ENCODE data around the gene CNIH3.

CNIH3 gene

DNA sequence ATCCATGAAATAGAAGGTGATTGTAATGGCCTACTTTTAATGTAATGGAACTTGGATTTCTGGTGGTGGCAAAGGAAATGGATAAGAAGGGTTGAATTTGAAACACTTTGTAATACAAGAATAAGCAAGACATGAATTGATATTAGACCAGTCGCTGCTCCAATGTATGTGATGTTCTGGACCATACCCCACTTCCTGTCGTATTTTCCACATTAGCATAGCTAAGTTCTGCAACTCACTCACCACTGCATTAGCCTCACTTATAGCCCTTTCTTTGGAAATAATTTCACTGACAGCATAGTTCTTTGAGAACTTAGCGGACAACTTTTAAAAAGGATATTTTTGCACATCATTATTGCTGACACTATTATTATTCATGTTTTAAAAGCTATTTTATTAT, 32.3 kb upstream of the CNIH3 start:
- Histone ChIP-seq H3K4me1 (ENCODE audit: control extremely low read depth in 1 of 4, control insufficient read depth in 4 of 4, insufficient read depth in 4 of 4, low read length in 3 of 4) (no peaks in the 10 kb centered on the region), H3K27ac (ENCODE audit: insufficient read depth in 1 of 2, low read depth in 1 of 2, low read length in 2 of 2, poor library complexity in 1 of 2, severe bottlenecking in 2 of 2) (no peak overlapping the region), H3K4me3 (ENCODE audit: control insufficient read depth in 1 of 7, extremely low read depth in 1 of 7, insufficient read depth in 4 of 7, low read depth in 2 of 7, low read length in 6 of 7) (no peak overlapping the region), H3K36me3 (ENCODE audit: control insufficient read depth in 4 of 4, insufficient read depth in 4 of 4, low read length in 3 of 4) (no peaks in the 10 kb centered on the region), H3K27me3 (replicated peaks in 2 of 5; ENCODE audit: control insufficient read depth in 4 of 5, insufficient read depth in 5 of 5, low read length in 4 of 5) (peaks cover 0 to 3% (median 0%) of the 10 kb centered on the region in 5 experiments), H3K9me3 (ENCODE audit: control extremely low read depth in 1 of 5, control insufficient read depth in 4 of 5, insufficient read depth in 2 of 5, low read depth in 1 of 5, low read length in 4 of 5) (peaks cover 0 to 7% (median under 1%) of the 10 kb centered on the region in 5 experiments)
- DNase-seq: no peak
- WGBS (ENCODE audit: insufficient coverage): 95% methylated on average over 2 of the region's 3 CpGs
- ChIA-PET POLR2A (no interaction called here), CTCF (no interaction called here)

DNA sequence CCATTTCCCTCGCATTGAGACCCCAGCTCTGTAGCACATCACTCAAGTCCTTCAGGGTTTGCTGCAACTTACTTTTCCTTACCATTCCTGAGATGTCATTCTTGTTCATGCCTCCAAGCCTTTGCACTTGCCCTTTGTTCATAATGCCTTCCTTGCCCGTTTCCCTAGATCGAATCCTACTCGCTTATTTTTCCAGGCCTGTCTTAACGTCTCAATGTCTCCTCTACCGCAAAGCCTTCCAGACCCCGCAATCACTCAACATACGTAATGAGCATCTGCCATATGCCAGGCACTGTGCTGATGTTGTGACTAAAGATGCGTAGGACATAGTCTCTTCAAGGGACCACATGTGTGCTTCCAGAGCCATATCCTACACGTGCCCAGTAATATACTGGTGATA, 31.1 kb upstream of the CNIH3 start:
- Histone ChIP-seq H3K9me3 (ENCODE audit: control extremely low read depth in 1 of 5, control insufficient read depth in 4 of 5, insufficient read depth in 2 of 5, low read depth in 1 of 5, low read length in 4 of 5) (peaks cover 2 to 16% (median 4%) of the 10 kb centered on the region in 5 experiments), H3K4me3 (ENCODE audit: control insufficient read depth in 1 of 7, extremely low read depth in 1 of 7, insufficient read depth in 4 of 7, low read depth in 2 of 7, low read length in 6 of 7) (no peak overlapping the region), H3K27ac (ENCODE audit: insufficient read depth in 1 of 2, low read depth in 1 of 2, low read length in 2 of 2, poor library complexity in 1 of 2, severe bottlenecking in 2 of 2) (no peak overlapping the region), H3K4me1 (ENCODE audit: control extremely low read depth in 1 of 4, control insufficient read depth in 4 of 4, insufficient read depth in 4 of 4, low read length in 3 of 4) (no peaks in the 10 kb centered on the region), H3K36me3 (ENCODE audit: control insufficient read depth in 4 of 4, insufficient read depth in 4 of 4, low read length in 3 of 4) (no peaks in the 10 kb centered on the region), H3K27me3 (replicated peaks in 2 of 5; ENCODE audit: control insufficient read depth in 4 of 5, insufficient read depth in 5 of 5, low read length in 4 of 5) (peaks cover 0 to 5% (median 0%) of the 10 kb centered on the region in 5 experiments)
- ChIA-PET POLR2A (no interaction called here), CTCF (no interaction called here)
- 98% methylated on average over 8 of the region's 10 CpGs for WGBS (ENCODE audit: insufficient coverage)
- no peak for DNase-seq

DNA sequence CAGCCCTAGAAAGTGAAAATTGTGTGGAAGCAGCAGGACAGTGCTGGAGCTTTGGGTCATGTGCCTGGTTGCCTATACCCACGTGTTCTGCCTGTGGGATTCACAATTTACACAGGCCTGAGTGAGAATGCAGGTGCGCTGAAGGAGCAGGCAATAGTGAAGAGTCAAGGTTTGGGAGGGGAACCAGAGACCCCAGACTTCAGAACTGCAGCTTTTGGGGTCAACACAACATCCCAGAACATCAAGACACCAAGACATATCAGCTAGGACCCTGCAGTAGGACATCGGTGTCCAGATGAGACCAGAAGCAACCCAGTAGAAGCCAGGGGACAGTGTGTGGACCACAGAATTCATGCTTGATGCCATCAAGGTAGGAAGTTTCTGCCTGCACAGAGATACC, 29.1 kb upstream of the CNIH3 start:
- Histone ChIP-seq H3K4me1 (ENCODE audit: control extremely low read depth in 1 of 4, control insufficient read depth in 4 of 4, insufficient read depth in 4 of 4, low read length in 3 of 4) (peaks cover 0 to 2% (median 0%) of the 10 kb centered on the region in 4 experiments), H3K27ac (ENCODE audit: insufficient read depth in 1 of 2, low read depth in 1 of 2, low read length in 2 of 2, poor library complexity in 1 of 2, severe bottlenecking in 2 of 2) (no peak overlapping the region), H3K4me3 (ENCODE audit: control insufficient read depth in 1 of 7, extremely low read depth in 1 of 7, insufficient read depth in 4 of 7, low read depth in 2 of 7, low read length in 6 of 7) (no peak overlapping the region), H3K36me3 (ENCODE audit: control insufficient read depth in 4 of 4, insufficient read depth in 4 of 4, low read length in 3 of 4) (no peaks in the 10 kb centered on the region), H3K9me3 (ENCODE audit: control extremely low read depth in 1 of 5, control insufficient read depth in 4 of 5, insufficient read depth in 2 of 5, low read depth in 1 of 5, low read length in 4 of 5) (peaks cover 2 to 16% (median 4%) of the 10 kb centered on the region in 5 experiments), H3K27me3 (replicated peaks in 2 of 5; ENCODE audit: control insufficient read depth in 4 of 5, insufficient read depth in 5 of 5, low read length in 4 of 5) (peaks cover 0 to 3% (median 0%) of the 10 kb centered on the region in 5 experiments)
- POLR2A ChIA-PET: no interaction called here
- DNase-seq: no peak
- CTCF ChIA-PET: no interaction called here
- 93% methylated on average over 3 of the region's 3 CpGs for whole genome bisulfite sequencing (ENCODE audit: insufficient coverage)

DNA sequence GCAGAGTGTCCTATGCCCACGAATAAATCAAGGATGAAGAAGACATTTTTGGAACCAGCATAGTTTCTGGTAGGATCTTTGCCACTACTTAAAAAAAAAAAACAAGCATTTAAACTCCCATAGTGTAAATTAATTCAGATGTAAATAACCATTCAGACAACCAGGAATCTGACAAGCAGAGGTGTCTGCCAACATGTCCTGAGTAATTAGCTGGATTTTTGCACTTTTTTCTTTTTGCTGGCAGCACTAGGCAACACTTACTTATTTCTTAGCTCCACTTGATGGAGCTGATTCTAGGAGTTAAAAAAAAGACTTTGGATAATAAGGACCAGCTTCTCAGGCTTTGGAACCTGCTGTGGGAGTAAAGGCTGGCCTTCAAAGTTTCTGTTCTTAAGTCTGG, 27.6 kb upstream of the CNIH3 start:
- peaks cover 0 to 3% (median 0%) of the 10 kb centered on the region in 5 experiments for H3K27me3 ChIP-seq (replicated peaks in 2 of 5; ENCODE audit: control insufficient read depth in 4 of 5, insufficient read depth in 5 of 5, low read length in 4 of 5)
- POLR2A ChIA-PET: interaction anchor here (0.5 kb wide), 1 partner anchor 9 kb away, joined by 5 read pairs; no protein-coding TSS in a partner anchor
- H3K9me3 ChIP-seq (ENCODE audit: control extremely low read depth in 1 of 5, control insufficient read depth in 4 of 5, insufficient read depth in 2 of 5, low read depth in 1 of 5, low read length in 4 of 5): peaks cover 2 to 16% (median 4%) of the 10 kb centered on the region in 5 experiments
- peaks cover 3 to 16% (median 8%) of the 10 kb centered on the region in 4 experiments for H3K4me1 ChIP-seq (ENCODE audit: control extremely low read depth in 1 of 4, control insufficient read depth in 4 of 4, insufficient read depth in 4 of 4, low read length in 3 of 4)
- H3K27ac ChIP-seq (ENCODE audit: insufficient read depth in 1 of 2, low read depth in 1 of 2, low read length in 2 of 2, poor library complexity in 1 of 2, severe bottlenecking in 2 of 2): no peak overlapping the region
- no peak overlapping the region for H3K4me3 ChIP-seq (ENCODE audit: control insufficient read depth in 1 of 7, extremely low read depth in 1 of 7, insufficient read depth in 4 of 7, low read depth in 2 of 7, low read length in 6 of 7)
- no peaks in the 10 kb centered on the region for H3K36me3 ChIP-seq (ENCODE audit: control insufficient read depth in 4 of 4, insufficient read depth in 4 of 4, low read length in 3 of 4)
- DNase-seq: no peak
- CTCF ChIA-PET: interaction anchor here (0.6 kb wide), 1 partner anchor 501 kb away, joined by 3 read pairs; no protein-coding TSS in a partner anchor
- 100% methylated on average over 1 of the region's 1 CpG for WGBS (ENCODE audit: insufficient coverage)

DNA sequence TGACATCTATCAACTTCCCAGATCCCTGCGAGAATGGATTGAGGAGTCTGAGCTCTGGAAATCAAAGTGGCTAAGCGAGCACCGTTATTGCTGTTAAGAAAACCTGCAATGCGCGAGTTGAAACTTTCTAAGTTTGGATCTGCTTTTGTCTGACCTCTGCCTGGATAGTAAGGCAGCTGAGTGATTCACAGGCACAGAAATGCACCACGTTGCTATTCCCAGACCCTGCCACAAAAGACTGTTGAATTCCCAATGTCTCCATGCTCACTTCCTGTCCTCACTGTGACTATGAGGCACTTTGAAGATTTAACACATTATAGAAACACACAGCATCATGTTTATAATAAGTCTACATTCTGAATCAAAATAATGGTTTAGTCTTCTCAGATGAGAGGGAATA, 27.1 kb upstream of the CNIH3 start:
- CTCF ChIA-PET: no interaction called here
- Histone ChIP-seq H3K27me3 (replicated peaks in 2 of 5; ENCODE audit: control insufficient read depth in 4 of 5, insufficient read depth in 5 of 5, low read length in 4 of 5) (peaks cover 0 to 3% (median 0%) of the 10 kb centered on the region in 5 experiments), H3K9me3 (ENCODE audit: control extremely low read depth in 1 of 5, control insufficient read depth in 4 of 5, insufficient read depth in 2 of 5, low read depth in 1 of 5, low read length in 4 of 5) (peaks cover 2 to 16% (median 4%) of the 10 kb centered on the region in 5 experiments), H3K27ac (ENCODE audit: insufficient read depth in 1 of 2, low read depth in 1 of 2, low read length in 2 of 2, poor library complexity in 1 of 2, severe bottlenecking in 2 of 2) (no peak overlapping the region), H3K4me1 (ENCODE audit: control extremely low read depth in 1 of 4, control insufficient read depth in 4 of 4, insufficient read depth in 4 of 4, low read length in 3 of 4) (peaks cover 3 to 16% (median 8%) of the 10 kb centered on the region in 4 experiments), H3K36me3 (ENCODE audit: control insufficient read depth in 4 of 4, insufficient read depth in 4 of 4, low read length in 3 of 4) (no peaks in the 10 kb centered on the region), H3K4me3 (ENCODE audit: control insufficient read depth in 1 of 7, extremely low read depth in 1 of 7, insufficient read depth in 4 of 7, low read depth in 2 of 7, low read length in 6 of 7) (no peak overlapping the region)
- 100% methylated on average over 5 of the region's 6 CpGs for WGBS (ENCODE audit: insufficient coverage)
- DNase-seq: no peak
- POLR2A ChIA-PET: no interaction called here

DNA sequence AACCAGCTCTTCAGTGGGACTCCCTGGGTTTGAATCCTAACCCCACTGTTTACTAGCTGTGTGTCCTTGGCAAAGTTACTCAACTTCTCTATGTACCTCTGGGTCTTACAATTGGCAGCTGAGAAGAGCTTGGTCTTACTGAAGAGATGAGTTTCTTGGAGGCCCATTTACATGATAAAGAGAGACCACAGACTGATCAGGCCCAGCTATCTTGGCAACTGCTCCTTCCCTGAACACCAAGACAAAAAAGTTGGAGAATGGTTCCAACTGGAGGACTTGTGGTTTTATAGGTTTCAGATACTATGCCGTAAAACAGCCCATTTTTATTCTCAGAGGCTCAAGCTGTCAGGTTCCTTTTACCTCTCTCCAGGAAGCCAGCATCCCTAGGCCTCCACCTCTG, 24.8 kb upstream of the CNIH3 start:
- Histone ChIP-seq H3K9me3 (ENCODE audit: control extremely low read depth in 1 of 5, control insufficient read depth in 4 of 5, insufficient read depth in 2 of 5, low read depth in 1 of 5, low read length in 4 of 5) (peaks cover 2 to 13% (median 4%) of the 10 kb centered on the region in 5 experiments), H3K4me1 (ENCODE audit: control extremely low read depth in 1 of 4, control insufficient read depth in 4 of 4, insufficient read depth in 4 of 4, low read length in 3 of 4) (peaks cover 3 to 16% (median 8%) of the 10 kb centered on the region in 4 experiments), H3K4me3 (ENCODE audit: control insufficient read depth in 1 of 7, extremely low read depth in 1 of 7, insufficient read depth in 4 of 7, low read depth in 2 of 7, low read length in 6 of 7) (no peak overlapping the region), H3K36me3 (ENCODE audit: control insufficient read depth in 4 of 4, insufficient read depth in 4 of 4, low read length in 3 of 4) (no peaks in the 10 kb centered on the region), H3K27ac (ENCODE audit: insufficient read depth in 1 of 2, low read depth in 1 of 2, low read length in 2 of 2, poor library complexity in 1 of 2, severe bottlenecking in 2 of 2) (no peak overlapping the region), H3K27me3 (replicated peaks in 2 of 5; ENCODE audit: control insufficient read depth in 4 of 5, insufficient read depth in 5 of 5, low read length in 4 of 5) (peaks cover 0 to 3% (median 0%) of the 10 kb centered on the region in 5 experiments)
- DNase-seq: no peak
- WGBS (ENCODE audit: insufficient coverage): no CpG with 5 or more reads among the region's 1 CpG
- ChIA-PET POLR2A (no interaction called here), CTCF (interaction anchor here (0.9 to 1.6 kb wide), 4 partner anchors 23 to 86 kb away, joined by 3 read pairs; no protein-coding TSS in a partner anchor)

DNA sequence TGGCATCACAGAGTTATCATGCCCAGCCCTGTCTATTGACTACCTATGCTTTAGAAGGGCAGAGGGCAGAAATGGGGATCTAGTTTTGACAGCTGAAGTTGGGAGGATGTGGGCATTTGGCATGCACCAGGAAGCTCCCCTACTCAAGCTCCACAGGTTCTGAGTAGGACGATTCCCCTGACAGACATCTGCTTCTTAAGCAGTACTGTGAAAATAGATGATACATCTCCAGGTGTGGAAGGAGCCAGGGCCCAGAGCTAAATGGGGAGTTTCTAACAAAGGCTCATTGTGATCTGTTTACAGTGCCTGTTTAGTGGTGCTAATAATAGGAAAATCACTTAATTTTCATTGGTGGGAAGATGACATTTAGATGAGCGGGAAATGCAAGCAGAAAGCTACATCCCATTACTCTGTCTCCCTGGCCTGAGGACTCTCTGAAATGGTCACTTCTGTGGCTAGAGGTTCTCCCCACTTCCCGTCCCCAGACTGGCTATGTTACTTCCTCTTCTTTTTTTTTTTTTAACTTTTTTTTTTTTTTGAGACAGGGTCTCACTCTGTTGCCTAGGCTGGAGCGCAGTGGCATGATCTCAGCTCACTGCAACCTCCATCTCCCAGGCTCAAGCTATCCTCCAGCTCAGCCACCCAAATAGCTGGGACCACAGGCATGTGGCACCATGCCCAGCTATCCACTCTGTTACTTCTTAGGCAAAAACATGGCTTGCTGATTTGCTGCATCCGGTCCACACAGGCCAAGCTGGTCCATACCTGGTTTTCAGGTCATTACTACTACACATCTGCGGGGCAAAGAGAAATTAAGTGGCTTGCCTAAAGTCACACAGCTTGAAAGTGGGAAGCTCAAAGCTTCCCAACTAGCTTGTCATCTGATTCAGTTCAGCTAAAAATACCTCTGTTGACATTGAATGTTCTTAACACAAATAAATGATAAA, 23.2 kb upstream of the CNIH3 start:
- POLR2A ChIA-PET: no interaction called here
- CTCF ChIA-PET: interaction anchor here (1.1 to 1.6 kb wide), 2 partner anchors 77 to 259 kb away, joined by 3 to 4 read pairs; no protein-coding TSS in a partner anchor

More for the DNA sequence above, 23.2 kb upstream of the CNIH3 start:
- Histone ChIP-seq H3K9me3 (ENCODE audit: control extremely low read depth in 1 of 5, control insufficient read depth in 4 of 5, insufficient read depth in 2 of 5, low read depth in 1 of 5, low read length in 4 of 5) (peaks cover 2 to 13% (median 4%) of the 10 kb centered on the region in 5 experiments), H3K36me3 (ENCODE audit: control insufficient read depth in 4 of 4, insufficient read depth in 4 of 4, low read length in 3 of 4) (no peaks in the 10 kb centered on the region), H3K27ac (ENCODE audit: insufficient read depth in 1 of 2, low read depth in 1 of 2, low read length in 2 of 2, poor library complexity in 1 of 2, severe bottlenecking in 2 of 2) (no peak overlapping the region), H3K4me1 (ENCODE audit: control extremely low read depth in 1 of 4, control insufficient read depth in 4 of 4, insufficient read depth in 4 of 4, low read length in 3 of 4) (peaks cover 3 to 16% (median 8%) of the 10 kb centered on the region in 4 experiments), H3K4me3 (ENCODE audit: control insufficient read depth in 1 of 7, extremely low read depth in 1 of 7, insufficient read depth in 4 of 7, low read depth in 2 of 7, low read length in 6 of 7) (no peak overlapping the region), H3K27me3 (replicated peaks in 2 of 5; ENCODE audit: control insufficient read depth in 4 of 5, insufficient read depth in 5 of 5, low read length in 4 of 5) (peaks cover 0 to 3% (median 0%) of the 10 kb centered on the region in 5 experiments)
- peak in 2 of 3 donors; percentile 53 to 54 for DNase-seq
- WGBS (ENCODE audit: insufficient coverage): 50% methylated on average over 5 of the region's 6 CpGs

All from common myeloid progenitor, CD34-positive (primary cell).